MM.1S (cell line): ENCODE data around the gene NBEAL2.

Experiments
- DNase-seq: peaks from one replicate; pipeline ENCODE4 v3.0.0-alpha.2; 2015
- H2AFZ ChIP-seq: fragments of 300-600 bp; sonication (generic); 2 replicates; pipeline ENCODE4 v1.6.0; 2016; ENCODE audit warnings: antibody characterized with exemption, low read length
- H3F3A ChIP-seq: fragments of 300-600 bp; sonication (generic); 2 replicates; pipeline ENCODE4 v1.6.1; 2016; ENCODE audit warnings: mild to moderate bottlenecking, antibody characterized with exemption, low read length, moderate library complexity, mixed read lengths; ENCODE audit not compliant: insufficient read depth
- H3K27ac ChIP-seq: fragments of 300-600 bp; sonication (generic); 2 replicates; pipeline ENCODE4 v1.5.1; 2016; ENCODE audit warnings: mild to moderate bottlenecking, low read length
- H3K27me3 ChIP-seq: fragments of 300-600 bp; sonication (generic); replicated peaks from 2 replicates; pipeline ENCODE4 v1.6.0; 2016; ENCODE audit warnings: low read length; ENCODE audit not compliant: insufficient read depth
- H3K36me3 ChIP-seq: fragments of 300-600 bp; sonication (generic); replicated peaks from 2 replicates; pipeline ENCODE4 v1.6.1; 2016; ENCODE audit warnings: mild to moderate bottlenecking, low read length, mixed read lengths; ENCODE audit not compliant: insufficient read depth
- H3K4me1 ChIP-seq: fragments of 300-600 bp; sonication (generic); 2 replicates; pipeline ENCODE4 v1.6.1; 2016; ENCODE audit warnings: low read length, mixed read lengths
- H3K4me2 ChIP-seq: fragments of 300-600 bp; sonication (generic); 2 replicates; pipeline ENCODE4 v1.6.0; 2016; ENCODE audit warnings: low read depth, low read length
- H3K4me3 ChIP-seq: fragments of 300-600 bp; sonication (generic); 2 replicates; pipeline ENCODE4 v1.5.1; 2016; ENCODE audit warnings: low read length, mixed read lengths
- H3K79me2 ChIP-seq: fragments of 300-600 bp; sonication (generic); 2 replicates; pipeline ENCODE4 v1.6.1; 2016; ENCODE audit warnings: mixed run types, low read length, mixed read lengths
- H3K9ac ChIP-seq: fragments of 300-600 bp; sonication (generic); 2 replicates; pipeline ENCODE4 v1.6.1; 2016; ENCODE audit warnings: low read length, mixed read lengths
- H3K9me2 ChIP-seq: fragments of 300-600 bp; sonication (generic); replicated peaks from 2 replicates; pipeline ENCODE4 v1.6.1; 2016; ENCODE audit warnings: mild to moderate bottlenecking, low read length, mixed read lengths; ENCODE audit not compliant: insufficient read depth
- H3K9me3 ChIP-seq: fragments of 300-600 bp; sonication (generic); replicated peaks from 2 replicates; pipeline ENCODE4 v1.6.1; 2016; ENCODE audit warnings: mild to moderate bottlenecking, low read length, mixed read lengths; ENCODE audit not compliant: insufficient read depth
- H4K20me1 ChIP-seq: fragments of 300-600 bp; sonication (generic); 2 replicates; pipeline ENCODE4 v1.6.1; 2016; ENCODE audit warnings: mild to moderate bottlenecking, low read length, moderate library complexity, mixed read lengths; ENCODE audit not compliant: insufficient read depth
- EZH2 ChIP-seq: fragments of 300-600 bp; sonication (generic); optimal IDR thresholded peaks from 2 replicates; pipeline ENCODE3; 2017; ENCODE audit warnings: low read depth, mild to moderate bottlenecking, antibody characterized with exemption, low read length, mixed read lengths
- EZH2phosphoT487 ChIP-seq: fragments of 300-600 bp; sonication (generic); IDR thresholded peaks from 2 replicates; pipeline ENCODE4 v1.6.1; 2018; ENCODE audit warnings: antibody characterized with exemption, low read length
- TF ChIP-seq, protein P1 (sequence below): fragments of 300-600 bp; sonication (generic); IDR thresholded peaks from 2 replicates; pipeline ENCODE4 v1.5.1; 2016; ENCODE audit warnings: antibody characterized with exemption, low read length, mixed read lengths

NBEAL2 gene

DNA sequence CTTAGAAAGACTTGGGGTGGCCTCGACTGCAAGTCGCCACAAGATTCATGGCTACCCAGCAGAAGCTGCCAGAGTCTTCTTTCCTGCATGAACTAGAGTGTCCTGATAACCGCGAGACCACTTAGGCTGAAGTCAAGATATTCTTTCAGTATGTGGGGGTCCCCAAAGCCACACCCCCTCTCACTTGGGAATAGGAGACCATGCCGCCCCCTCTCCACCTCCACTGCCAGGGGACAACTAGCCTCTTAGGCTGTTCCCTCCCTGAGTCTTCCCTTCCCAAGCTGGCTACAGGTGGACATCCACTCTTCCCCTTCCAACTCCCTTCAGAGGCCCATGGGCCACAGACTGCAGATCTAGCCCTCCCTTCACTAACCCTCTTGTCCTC is 1.7 kb upstream of the NBEAL2 start:
- H3K79me2 ChIP-seq, result peaks cover 62% of the 10 kb centered on the region
- H3K4me1 ChIP-seq, result peaks cover 16% of the 10 kb centered on the region

DNA sequence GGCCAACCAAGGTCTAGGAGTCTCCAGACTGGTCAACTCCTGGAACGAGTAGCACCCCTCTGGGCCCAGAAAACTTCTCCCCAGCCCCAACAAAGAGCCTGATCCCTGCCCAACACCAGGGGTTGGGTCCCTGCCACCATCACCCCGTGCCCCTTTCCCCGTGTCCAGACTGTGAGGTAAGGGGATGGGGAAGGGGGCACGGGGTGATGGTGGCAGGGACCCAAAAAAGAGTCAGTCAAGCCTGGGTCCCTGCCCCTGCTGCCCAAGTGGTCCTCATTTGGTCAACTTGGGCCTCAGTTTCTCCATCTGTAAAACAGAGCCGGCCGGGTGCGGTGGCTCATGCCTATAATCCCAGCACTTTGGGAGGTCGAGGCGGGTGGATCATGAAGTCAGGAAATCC is 1.1 kb upstream of the NBEAL2 start:
- TF ChIP-seq EZH2phosphoT487 (no peak), EZH2 (no peak)
- TF ChIP-seq, protein P1, sequence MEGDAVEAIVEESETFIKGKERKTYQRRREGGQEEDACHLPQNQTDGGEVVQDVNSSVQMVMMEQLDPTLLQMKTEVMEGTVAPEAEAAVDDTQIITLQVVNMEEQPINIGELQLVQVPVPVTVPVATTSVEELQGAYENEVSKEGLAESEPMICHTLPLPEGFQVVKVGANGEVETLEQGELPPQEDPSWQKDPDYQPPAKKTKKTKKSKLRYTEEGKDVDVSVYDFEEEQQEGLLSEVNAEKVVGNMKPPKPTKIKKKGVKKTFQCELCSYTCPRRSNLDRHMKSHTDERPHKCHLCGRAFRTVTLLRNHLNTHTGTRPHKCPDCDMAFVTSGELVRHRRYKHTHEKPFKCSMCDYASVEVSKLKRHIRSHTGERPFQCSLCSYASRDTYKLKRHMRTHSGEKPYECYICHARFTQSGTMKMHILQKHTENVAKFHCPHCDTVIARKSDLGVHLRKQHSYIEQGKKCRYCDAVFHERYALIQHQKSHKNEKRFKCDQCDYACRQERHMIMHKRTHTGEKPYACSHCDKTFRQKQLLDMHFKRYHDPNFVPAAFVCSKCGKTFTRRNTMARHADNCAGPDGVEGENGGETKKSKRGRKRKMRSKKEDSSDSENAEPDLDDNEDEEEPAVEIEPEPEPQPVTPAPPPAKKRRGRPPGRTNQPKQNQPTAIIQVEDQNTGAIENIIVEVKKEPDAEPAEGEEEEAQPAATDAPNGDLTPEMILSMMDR, result no peak
- Histone ChIP-seq H3K4me3 (no peak overlapping the region), H3K27ac (no peak overlapping the region), H3K36me3 (no peaks in the 10 kb centered on the region), H3K9ac (no peak overlapping the region), H3K9me2 (no peaks in the 10 kb centered on the region), H3K4me2 (peak overlapping the region; percentile 70; the same call in 1 of the 2 replicates), H3K79me2 (peaks cover 62% of the 10 kb centered on the region), H2AFZ (no peak overlapping the region), H4K20me1 (peaks cover 10% of the 10 kb centered on the region), H3F3A (no peaks in the 10 kb centered on the region), H3K27me3 (no peaks in the 10 kb centered on the region), H3K9me3 (no peaks in the 10 kb centered on the region), H3K4me1 (peaks cover 14% of the 10 kb centered on the region)
- no peak for DNase-seq

More for the DNA sequence above, 1.7 kb upstream of the NBEAL2 start:
- no peak for DNase-seq
- Histone ChIP-seq H3K27me3 (no peaks in the 10 kb centered on the region), H3K9ac (no peak overlapping the region), H3K4me3 (no peak overlapping the region), H3K9me2 (no peaks in the 10 kb centered on the region), H3K27ac (no peak overlapping the region), H3K36me3 (no peaks in the 10 kb centered on the region), H4K20me1 (peaks cover 10% of the 10 kb centered on the region), H3F3A (0 out of 2 replicates have a peak, but pooled peaks cover under 1% of the 10 kb centered on the region), H3K9me3 (no peaks in the 10 kb centered on the region), H3K4me2 (no peak overlapping the region), H2AFZ (no peak overlapping the region)
- TF ChIP-seq, protein P1, result no peak
- no peak for TF ChIP-seq EZH2
- no peak for TF ChIP-seq EZH2phosphoT487

DNA sequence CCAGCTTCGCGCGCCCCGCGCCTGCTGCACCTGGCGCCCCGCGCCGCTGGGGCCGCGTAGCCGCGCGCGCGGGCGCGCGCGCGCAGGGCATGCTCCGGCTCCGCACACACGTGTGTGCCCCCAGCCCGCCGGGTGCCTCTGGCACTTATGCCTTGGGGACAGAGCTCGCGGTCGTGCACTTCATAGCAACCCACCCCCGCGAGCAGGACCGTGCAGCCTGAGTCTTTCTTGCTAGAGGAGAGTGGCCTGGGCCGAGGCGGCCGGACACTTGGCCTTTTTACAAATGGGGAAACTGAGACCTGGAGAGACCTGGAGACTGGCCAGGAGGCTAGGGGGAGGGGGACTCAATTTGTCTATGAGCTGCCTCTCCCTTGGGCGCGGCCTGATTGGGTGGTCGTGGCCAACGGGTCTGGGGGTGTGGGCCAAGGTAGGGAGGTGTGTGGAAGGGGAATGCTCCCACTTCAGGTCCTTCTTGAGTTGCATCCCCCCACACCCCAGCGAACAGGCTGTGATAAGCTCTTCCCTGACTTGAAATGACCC is 562 bp downstream of the NBEAL2 start:
- Histone ChIP-seq H3K27ac (no peak overlapping the region), H3K36me3 (no peaks in the 10 kb centered on the region), H4K20me1 (no peaks in the 10 kb centered on the region), H3K9ac (peak overlapping the region; percentile 91), H3F3A (no peaks in the 10 kb centered on the region), H3K4me2 (peak overlapping the region; percentile 97), H3K79me2 (peaks cover 59% of the 10 kb centered on the region), H3K27me3 (no peaks in the 10 kb centered on the region), H3K9me2 (no peaks in the 10 kb centered on the region), H3K4me3 (peak overlapping the region; percentile 98), H3K9me3 (no peaks in the 10 kb centered on the region), H2AFZ (peak overlapping the region; percentile 85), H3K4me1 (peaks cover 5% of the 10 kb centered on the region; the same call in 1 of the 2 replicates)
- no peak for TF ChIP-seq EZH2
- TF ChIP-seq EZH2phosphoT487, result no peak
- TF ChIP-seq, protein P1, result no peak
- no peak for DNase-seq
